CD4-positive, CD25-positive, alpha-beta regulatory T cell (primary cell): Measurements from ENCODE around the gene CRP. TPM values are rescaled to one million over a fixed set of nuclear protein-coding genes. Genes with fewer than 3 reads are reported as not detected.

Experiments used
- ATAC-seq, 2 donors: fragments of 150-1000 bp; cut with Tn5 transposase; one replicate each; pipeline ENCODE4 v1.10.0; 2021; ENCODE audit warnings: low read depth in 2 of 2, moderate number of reproducible peaks in 2 of 2, moderate library complexity in 1 of 2
- DNase-seq, 3 donors: peaks; one replicate each; pipeline versions ENCODE4 v3.0.0 to v3.0.0-alpha.2; 2012 to 2022; ENCODE audit warnings: mixed read lengths in 1 of 3
- H3K27ac ChIP-seq: one replicate; pipeline ENCODE4 v1.7.0; 2013; ENCODE audit warnings: mild to moderate bottlenecking, low read length; ENCODE audit not compliant: insufficient read depth, poor library complexity, severe bottlenecking
- H3K27me3 ChIP-seq: one replicate; pipeline ENCODE4 v1.7.0; 2013; ENCODE audit warnings: low read length; ENCODE audit not compliant: control insufficient read depth, insufficient read depth
- H3K36me3 ChIP-seq: one replicate; pipeline ENCODE4 v1.7.0; 2013; ENCODE audit warnings: mild to moderate bottlenecking, low read length, moderate library complexity; ENCODE audit not compliant: control insufficient read depth, insufficient read depth
- H3K4me1 ChIP-seq: 2 replicates; pipeline ENCODE4 v1.7.0; 2013; ENCODE audit warnings: mild to moderate bottlenecking, low read length; ENCODE audit not compliant: insufficient read depth, control insufficient read depth, poor library complexity, severe bottlenecking
- H3K4me3 ChIP-seq: one replicate; pipeline ENCODE4 v1.7.0; 2013; ENCODE audit warnings: low read depth, mild to moderate bottlenecking, low read length, moderate library complexity
- H3K9me3 ChIP-seq, 2 experiments: 1 replicate in 1 of 2; 2 replicates in 1 of 2; pipeline ENCODE4 v1.7.0; 2013; ENCODE audit warnings: low read length in 2 of 2, mild to moderate bottlenecking in 1 of 2, moderate library complexity in 1 of 2; ENCODE audit not compliant: control insufficient read depth in 2 of 2
- H3K27ac Mint-ChIP-seq, 3 donors: one replicate each; pipeline ENCODE4 v1.8.0; 2020 to 2022; ENCODE audit warnings: mild to moderate bottlenecking in 3 of 3, mixed read lengths in 3 of 3, moderate library complexity in 2 of 3
- H3K27me3 Mint-ChIP-seq: one replicate; pipeline ENCODE4 v1.8.0; 2022; ENCODE audit warnings: mild to moderate bottlenecking, mixed read lengths
- H3K36me3 Mint-ChIP-seq: one replicate; pipeline ENCODE4 v1.8.0; 2020; ENCODE audit warnings: mixed read lengths
- H3K4me1 Mint-ChIP-seq, 4 donors: one replicate each; pipeline ENCODE4 v1.8.0; 2020 to 2022; ENCODE audit warnings: mixed read lengths in 4 of 4, mild to moderate bottlenecking in 1 of 4
- H3K4me3 Mint-ChIP-seq, 4 donors: one replicate each; pipeline ENCODE4 v1.8.0; 2020 to 2022; ENCODE audit warnings: mild to moderate bottlenecking in 4 of 4, mixed read lengths in 4 of 4, moderate library complexity in 3 of 4
- H3K9me3 Mint-ChIP-seq, 7 donors: one replicate each; pipeline ENCODE4 v1.8.0; 2020 to 2022; ENCODE audit warnings: mixed read lengths in 7 of 7, mild to moderate bottlenecking in 3 of 7, moderate library complexity in 2 of 7
- polyA plus RNA-seq, 4 donors: library from polyadenylated mRNA; unstranded; fragments of 300-500 nt; fragmentation: Illumina TruSeq; gene quantifications; one replicate each; pipeline ENCODE4 v1.2.3, GENCODE V29; 2021
- total RNA-seq: library from RNA; stranded (reverse); gene quantifications from one replicate; pipeline ENCODE4 v1.2.3, GENCODE V29; 2022

Gene CRP
- total and polyA plus RNA-seq, 5 donors from 2014 or later, result not detected

DNA sequence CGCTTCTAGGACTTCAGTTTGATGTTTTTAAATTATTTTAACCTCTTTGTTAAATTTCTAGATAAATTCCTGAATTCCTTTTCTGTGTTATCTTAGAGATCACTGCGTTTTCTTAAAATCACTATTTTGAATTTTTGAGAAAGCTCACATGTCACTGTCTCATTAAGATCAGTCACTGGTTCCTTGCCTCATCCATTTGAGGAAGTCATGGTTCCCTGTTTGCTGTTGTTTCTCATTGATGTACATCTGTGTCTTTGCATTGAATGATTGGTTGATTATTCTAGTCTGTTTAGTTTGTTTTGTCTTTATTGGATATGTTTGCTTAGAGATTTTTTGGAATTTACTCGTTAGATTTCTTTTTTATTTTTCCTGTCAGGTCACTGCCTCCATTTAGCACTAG, 50.1 kb downstream of the CRP start:
- DNase-seq, result no peak
- Mint-ChIP-seq H3K27me3 (peaks cover 19% of the 10 kb centered on the region), H3K27ac (no peak overlapping the region), H3K4me1 (no peaks in the 10 kb centered on the region), H3K9me3 (peaks cover 0 to 21% (median 3%) of the 10 kb centered on the region in 7 donors), H3K4me3 (no peak overlapping the region), H3K36me3 (no peaks in the 10 kb centered on the region)
- Histone ChIP-seq H3K27ac (no peak overlapping the region), H3K36me3 (no peaks in the 10 kb centered on the region), H3K9me3 (peaks cover 0 to 4% of the 10 kb centered on the region in 2 experiments), H3K4me3 (no peak overlapping the region), H3K4me1 (no peaks in the 10 kb centered on the region), H3K27me3 (peaks cover 1% of the 10 kb centered on the region)
- ATAC-seq, result no peak

- DNase-seq (no peak), ATAC-seq (no peak)
- Mint-ChIP-seq H3K9me3 (peaks cover 0 to 21% (median 3%) of the 10 kb centered on the region in 7 donors), H3K27ac (no peak overlapping the region), H3K27me3 (peaks cover 19% of the 10 kb centered on the region), H3K4me3 (no peak overlapping the region), H3K36me3 (no peaks in the 10 kb centered on the region), H3K4me1 (no peaks in the 10 kb centered on the region)
- Histone ChIP-seq H3K9me3 (peaks cover 0 to 4% of the 10 kb centered on the region in 2 experiments), H3K27me3 (peaks cover 1% of the 10 kb centered on the region), H3K4me3 (no peak overlapping the region), H3K4me1 (no peaks in the 10 kb centered on the region), H3K27ac (no peak overlapping the region), H3K36me3 (no peaks in the 10 kb centered on the region)
These were observed 50.8 kb downstream of the CRP start for GRCh38 chr1:159663552-159663951.

Other genes with a start within 250 kb of the CRP start
- not detected for gene OR10J5, start 178.6 kb downstream of the CRP start, total RNA-seq
- not detected for gene OR10J5, start 178.6 kb downstream of the CRP start, polyA plus RNA-seq
- not detected for gene APCS, start 126.8 kb downstream of the CRP start, total RNA-seq
- gene APCS, start 126.8 kb downstream of the CRP start, polyA plus RNA-seq, result not detected
- gene DUSP23, start 66.4 kb upstream of the CRP start, total RNA-seq, result 11.1 TPM
- gene DUSP23, start 66.4 kb upstream of the CRP start, polyA plus RNA-seq, result 10 to 100 TPM; 43.7 to 52.0 (median 47.3) TPM
- gene FCRL6, start 87.8 kb upstream of the CRP start, total RNA-seq, result not detected
- gene FCRL6, start 87.8 kb upstream of the CRP start, polyA plus RNA-seq, result under 1 TPM in 2 of 4 donors, not detected in 2; 0.08 to 0.25 TPM
- not detected for gene SLAMF8, start 112.3 kb upstream of the CRP start, total RNA-seq
- gene SLAMF8, start 112.3 kb upstream of the CRP start, polyA plus RNA-seq, result under 1 TPM in 1 of 4 donors, not detected in 3; 0.72 TPM
- gene VSIG8, start 148.1 kb upstream of the CRP start, total RNA-seq, result not detected
- gene VSIG8, start 148.1 kb upstream of the CRP start, polyA plus RNA-seq, result not detected
- gene CFAP45, start 185.6 kb upstream of the CRP start, total RNA-seq, result 7.2 TPM
- under 1 TPM in 3 of 4 donors, not detected in 1; 0.40 to 0.52 (median 0.44) TPM for gene CFAP45, start 185.6 kb upstream of the CRP start, polyA plus RNA-seq
- gene TAGLN2, start 210.9 kb upstream of the CRP start, total RNA-seq, result 503 TPM
- gene TAGLN2, start 210.9 kb upstream of the CRP start, polyA plus RNA-seq, result 1,000 to 10,000 TPM in 2 of 4 donors, 100 to 1,000 TPM in 2; 723 to 1,055 (median 950) TPM
- gene IGSF9, start 231.0 kb upstream of the CRP start, total RNA-seq, result not detected
- under 1 TPM in 1 of 4 donors, not detected in 3; 0.23 TPM for gene IGSF9, start 231.0 kb upstream of the CRP start, polyA plus RNA-seq
- not detected for gene SLAMF9, start 239.6 kb upstream of the CRP start, total RNA-seq
- not detected for gene SLAMF9, start 239.6 kb upstream of the CRP start, polyA plus RNA-seq